Memory B cell (primary cell): ENCODE results near the gene GRM5.
A peak's percentile ranks its signal among the peaks of the same experiment; 100 is the strongest.

Experiments
- ATAC-seq: fragments of 150-1000 bp; cut with Tn5 transposase; 2 replicates; pipeline ENCODE4 v1.10.0; 2021; ENCODE audit warnings: low read depth, mild to moderate bottlenecking, moderate library complexity
- DNase-seq, 2 donors: peaks; one replicate each; pipeline ENCODE4 v3.0.0; 2022; ENCODE audit warnings: low spot score in 2 of 2
- H3K27ac Mint-ChIP-seq: one replicate; pipeline ENCODE4 v1.8.0; 2022; ENCODE audit warnings: mild to moderate bottlenecking, moderate library complexity, mixed read lengths
- H3K27me3 Mint-ChIP-seq: one replicate; pipeline ENCODE4 v1.8.0; 2022; ENCODE audit warnings: mixed read lengths
- H3K36me3 Mint-ChIP-seq: one replicate; pipeline ENCODE4 v1.8.0; 2022; ENCODE audit warnings: mild to moderate bottlenecking, mixed read lengths
- H3K4me1 Mint-ChIP-seq: one replicate; pipeline ENCODE4 v1.8.0; 2022; ENCODE audit warnings: mixed read lengths
- H3K4me3 Mint-ChIP-seq: one replicate; pipeline ENCODE4 v1.8.0; 2022; ENCODE audit warnings: mild to moderate bottlenecking, moderate library complexity, mixed read lengths
- H3K9me3 Mint-ChIP-seq: one replicate; pipeline ENCODE4 v1.8.0; 2022; ENCODE audit warnings: mixed read lengths

Gene GRM5

DNA sequence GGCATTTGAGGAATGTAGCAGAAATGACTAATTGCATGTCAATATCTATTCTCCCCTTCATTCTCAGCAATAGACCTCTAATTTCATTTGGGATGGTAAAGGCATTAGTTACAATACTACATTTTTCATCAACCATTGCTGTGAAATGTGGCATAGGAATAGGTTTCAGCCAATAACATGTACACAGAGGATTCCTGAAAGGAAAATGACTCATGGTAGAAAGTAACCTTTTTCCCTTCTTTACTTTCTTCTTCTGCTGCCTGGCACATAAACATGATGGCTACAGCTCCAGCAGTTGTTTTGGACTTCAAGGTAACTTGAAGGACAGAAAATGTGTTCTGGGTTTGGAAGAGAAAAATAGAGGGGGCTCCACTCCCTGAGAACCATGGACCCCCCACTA lies 496.4 kb downstream of the GRM5 start:
- Mint-ChIP-seq H3K27me3 (peaks cover 2% of the 10 kb centered on the region), H3K4me1 (no peaks in the 10 kb centered on the region), H3K27ac (no peak overlapping the region), H3K4me3 (no peak overlapping the region), H3K36me3 (no peaks in the 10 kb centered on the region), H3K9me3 (no peaks in the 10 kb centered on the region)
- DNase-seq, result no peak
- ATAC-seq, result no peak

DNA sequence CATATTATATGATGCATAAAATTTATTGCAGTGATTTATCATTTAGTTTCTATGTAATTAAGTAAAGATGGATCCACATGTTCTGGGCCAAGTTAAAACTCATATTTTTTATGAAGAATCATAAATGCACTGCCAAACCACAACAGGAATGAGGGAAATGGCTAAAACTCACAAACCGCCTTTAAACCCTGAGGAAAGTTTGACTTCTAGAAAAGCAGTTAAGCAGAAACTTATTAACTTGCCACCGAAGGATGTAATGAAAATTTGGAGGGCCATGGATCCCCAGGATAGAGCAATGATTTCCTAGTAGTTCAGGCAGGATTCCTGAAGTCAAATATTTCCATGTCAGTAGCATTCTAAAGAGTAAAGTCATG lies 510.0 kb downstream of the GRM5 start:
- no peak for DNase-seq
- Mint-ChIP-seq H3K36me3 (no peaks in the 10 kb centered on the region), H3K4me3 (no peak overlapping the region), H3K27ac (no peak overlapping the region), H3K9me3 (no peaks in the 10 kb centered on the region), H3K4me1 (no peaks in the 10 kb centered on the region), H3K27me3 (peaks cover 6% of the 10 kb centered on the region)
- no peak for ATAC-seq

- ATAC-seq (no peak), DNase-seq (no peak)
- Mint-ChIP-seq H3K27me3 (peaks cover 6% of the 10 kb centered on the region), H3K27ac (no peak overlapping the region), H3K4me3 (no peak overlapping the region), H3K4me1 (no peaks in the 10 kb centered on the region), H3K9me3 (no peaks in the 10 kb centered on the region), H3K36me3 (no peaks in the 10 kb centered on the region)
These were observed 510.6 kb downstream of the GRM5 start for GRCh38 chr11:88555018-88555828.

DNA sequence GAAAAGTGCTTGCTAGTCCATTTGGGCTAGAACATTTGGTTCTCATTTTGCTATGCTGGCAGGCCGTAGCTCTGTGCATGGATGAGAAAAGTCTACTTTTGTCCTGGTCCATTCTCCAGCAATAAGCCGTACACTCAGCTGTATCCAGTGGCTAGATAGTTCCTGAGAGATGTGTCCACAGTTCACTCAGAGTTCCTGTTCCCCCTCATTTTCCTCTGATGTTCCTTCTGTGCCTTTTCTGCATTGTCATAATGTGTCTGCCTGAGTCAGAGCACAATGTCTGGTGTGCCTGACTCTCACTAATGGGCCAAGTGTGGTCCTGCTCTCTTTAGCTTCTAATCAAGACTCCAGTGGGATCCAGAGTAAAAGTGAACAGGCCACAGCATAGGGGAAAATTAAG lies 512.6 kb downstream of the GRM5 start:
- no peak overlapping the region for H3K4me3 Mint-ChIP-seq
- DNase-seq, result no peak
- no peak for ATAC-seq
- no peak overlapping the region for H3K27ac Mint-ChIP-seq
- peaks cover 8% of the 10 kb centered on the region for H3K27me3 Mint-ChIP-seq
- H3K9me3 Mint-ChIP-seq, result no peaks in the 10 kb centered on the region
- H3K36me3 Mint-ChIP-seq, result no peaks in the 10 kb centered on the region
- no peaks in the 10 kb centered on the region for H3K4me1 Mint-ChIP-seq

DNA sequence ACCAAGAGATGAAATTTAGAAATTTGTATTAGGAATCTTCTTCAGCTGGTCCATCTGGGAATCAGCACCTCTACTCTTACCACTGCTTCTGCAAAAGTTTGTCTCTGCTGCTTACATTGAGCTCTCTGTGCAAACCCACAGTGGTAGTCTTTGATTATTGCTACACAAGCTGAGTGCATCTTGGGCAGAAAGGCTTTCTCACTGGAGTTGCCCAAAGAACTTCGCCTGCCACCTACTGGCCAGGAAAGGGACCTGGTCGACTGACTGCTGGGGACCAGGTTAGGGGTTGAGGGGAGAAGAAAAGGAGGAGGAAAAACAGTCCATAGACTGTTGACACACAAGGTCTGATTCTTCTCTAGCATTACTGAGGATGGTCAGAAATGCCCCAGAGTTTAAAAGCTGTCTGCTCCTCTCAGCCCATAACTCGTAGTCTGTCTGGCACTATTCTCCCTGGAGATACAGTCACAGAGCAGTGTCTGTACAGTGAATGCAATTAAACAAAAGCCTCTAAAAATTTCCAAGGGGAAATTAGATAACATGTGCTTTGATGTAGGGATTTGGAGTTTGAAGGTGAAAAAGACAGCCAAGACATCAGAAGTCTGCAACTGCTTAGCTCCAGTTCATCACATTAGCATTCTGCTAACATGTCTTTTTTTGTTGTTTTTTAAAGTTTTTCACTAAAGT lies 513.3 kb downstream of the GRM5 start:
- DNase-seq (peak; percentile 27 to 35), ATAC-seq (peak; percentile 42)
- no peaks in the 10 kb centered on the region for H3K36me3 Mint-ChIP-seq
- H3K4me3 Mint-ChIP-seq, result no peak overlapping the region
- H3K9me3 Mint-ChIP-seq, result no peaks in the 10 kb centered on the region
- no peaks in the 10 kb centered on the region for H3K4me1 Mint-ChIP-seq
- H3K27ac Mint-ChIP-seq, result no peak overlapping the region
- H3K27me3 Mint-ChIP-seq, result peaks cover 8% of the 10 kb centered on the region

GRCh38 chr11:88544656-88545280 lies 521.0 kb downstream of the GRM5 start:
- Mint-ChIP-seq H3K9me3 (no peaks in the 10 kb centered on the region), H3K4me1 (peaks cover 2% of the 10 kb centered on the region), H3K27ac (no peak overlapping the region)

DNA sequence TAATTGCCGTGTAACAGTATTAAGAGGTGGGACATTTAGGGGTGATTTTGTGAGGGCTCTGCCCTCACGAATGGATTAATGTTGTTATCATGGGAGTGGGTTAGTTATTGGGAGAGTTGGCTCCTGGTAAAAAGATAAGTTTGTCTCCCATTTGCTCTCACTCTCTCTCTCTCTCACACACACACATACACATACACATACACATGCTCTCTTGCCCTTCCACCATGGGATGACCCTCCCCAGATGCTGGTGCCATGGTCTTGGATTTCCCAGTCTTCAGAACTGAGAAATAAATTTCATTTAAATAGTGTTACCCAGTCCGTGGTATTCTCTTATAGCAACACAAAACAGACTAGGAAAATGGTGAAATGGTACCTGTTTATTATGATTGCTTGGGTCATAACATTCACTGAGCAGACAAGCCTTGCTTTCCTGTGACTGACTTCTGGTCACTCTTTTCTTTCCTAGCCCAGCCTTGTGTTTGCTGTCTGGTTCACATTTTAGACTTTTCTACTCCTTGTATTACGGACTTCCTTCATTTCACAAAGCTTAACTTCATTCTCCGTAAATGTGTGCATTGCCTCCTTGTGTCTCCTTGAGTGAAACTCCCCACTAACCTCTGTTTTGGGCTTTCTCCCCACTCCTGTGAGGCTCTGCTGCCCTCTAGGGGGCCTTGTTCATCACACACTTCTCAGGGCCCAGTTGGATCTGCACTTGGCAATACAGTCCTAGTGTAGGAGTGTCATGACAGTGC lies 521.7 kb downstream of the GRM5 start:
- Mint-ChIP-seq H3K27ac (no peak overlapping the region), H3K9me3 (no peaks in the 10 kb centered on the region), H3K27me3 (peaks cover 2% of the 10 kb centered on the region), H3K4me1 (peaks cover 2% of the 10 kb centered on the region), H3K4me3 (no peak overlapping the region), H3K36me3 (no peaks in the 10 kb centered on the region)
- peak; percentile 55 to 64 for DNase-seq
- ATAC-seq, result peak; percentile 78

More at GRCh38 chr11:88544656-88545280, 521.0 kb downstream of the GRM5 start:
- ATAC-seq, result no peak
- no peak for DNase-seq
- H3K27me3 Mint-ChIP-seq, result peaks cover 3% of the 10 kb centered on the region
- H3K36me3 Mint-ChIP-seq, result no peaks in the 10 kb centered on the region
- no peak overlapping the region for H3K4me3 Mint-ChIP-seq

- no peaks in the 10 kb centered on the region for H3K27me3 Mint-ChIP-seq
- DNase-seq (no peak), ATAC-seq (no peak)
- H3K36me3 Mint-ChIP-seq, result no peaks in the 10 kb centered on the region
- no peak overlapping the region for H3K27ac Mint-ChIP-seq
- no peaks in the 10 kb centered on the region for H3K9me3 Mint-ChIP-seq
- H3K4me3 Mint-ChIP-seq, result no peak overlapping the region
- peaks cover 2% of the 10 kb centered on the region for H3K4me1 Mint-ChIP-seq
These were observed 524.8 kb downstream of the GRM5 start for GRCh38 chr11:88541006-88541405.

DNA sequence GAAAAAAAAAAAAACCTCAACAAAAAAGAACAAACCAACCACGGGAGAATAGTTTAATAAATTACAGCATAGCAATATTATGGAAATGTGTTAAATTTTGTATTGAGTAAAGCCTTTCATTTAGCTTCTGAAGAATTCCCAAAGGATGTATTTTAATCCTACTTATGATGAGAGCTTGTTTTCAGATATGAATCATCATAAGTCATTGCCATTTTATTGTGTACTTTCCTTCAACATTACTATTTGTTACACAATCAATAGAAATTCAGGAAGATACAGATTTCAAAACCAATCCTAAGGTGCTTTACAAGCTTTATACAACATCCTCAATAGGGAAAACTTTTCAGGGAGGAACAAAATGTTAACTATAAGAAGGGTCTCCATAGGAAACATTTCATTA lies 527.7 kb downstream of the GRM5 start:
- Mint-ChIP-seq H3K4me1 (no peaks in the 10 kb centered on the region), H3K36me3 (no peaks in the 10 kb centered on the region), H3K27ac (no peak overlapping the region), H3K27me3 (peaks cover 2% of the 10 kb centered on the region), H3K9me3 (no peaks in the 10 kb centered on the region), H3K4me3 (no peak overlapping the region)
- no peak for ATAC-seq
- DNase-seq, result no peak

DNA sequence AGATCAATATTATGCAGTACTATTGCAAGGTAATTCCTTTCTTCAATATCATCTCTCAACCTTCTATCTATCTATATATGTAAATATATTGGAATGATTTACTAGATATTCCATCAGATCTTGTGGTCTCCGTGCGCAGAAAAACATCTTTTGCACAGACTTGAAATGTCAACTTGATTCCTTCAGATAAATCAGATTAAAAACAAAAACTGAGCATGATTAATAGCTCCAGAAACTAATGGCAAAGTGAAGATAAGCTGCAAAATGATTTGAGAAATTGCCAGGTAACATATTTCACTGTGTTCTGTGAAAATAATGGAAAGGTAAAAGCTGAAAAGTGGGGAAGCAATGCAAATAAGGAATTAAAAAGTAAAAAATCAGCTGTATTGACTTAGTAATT lies 528.2 kb downstream of the GRM5 start:
- DNase-seq, result no peak
- peaks cover 5% of the 10 kb centered on the region for H3K27me3 Mint-ChIP-seq
- no peak overlapping the region for H3K27ac Mint-ChIP-seq
- no peaks in the 10 kb centered on the region for H3K4me1 Mint-ChIP-seq
- no peak overlapping the region for H3K4me3 Mint-ChIP-seq
- H3K36me3 Mint-ChIP-seq, result no peaks in the 10 kb centered on the region
- no peak for ATAC-seq
- H3K9me3 Mint-ChIP-seq, result no peaks in the 10 kb centered on the region

- DNase-seq (no peak), ATAC-seq (no peak)
- H3K27me3 Mint-ChIP-seq, result peaks cover 5% of the 10 kb centered on the region
- no peak overlapping the region for H3K4me3 Mint-ChIP-seq
- H3K27ac Mint-ChIP-seq, result no peak overlapping the region
- H3K36me3 Mint-ChIP-seq, result no peaks in the 10 kb centered on the region
- no peaks in the 10 kb centered on the region for H3K4me1 Mint-ChIP-seq
- no peaks in the 10 kb centered on the region for H3K9me3 Mint-ChIP-seq
These were observed 529.0 kb downstream of the GRM5 start for GRCh38 chr11:88536616-88537265.

DNA sequence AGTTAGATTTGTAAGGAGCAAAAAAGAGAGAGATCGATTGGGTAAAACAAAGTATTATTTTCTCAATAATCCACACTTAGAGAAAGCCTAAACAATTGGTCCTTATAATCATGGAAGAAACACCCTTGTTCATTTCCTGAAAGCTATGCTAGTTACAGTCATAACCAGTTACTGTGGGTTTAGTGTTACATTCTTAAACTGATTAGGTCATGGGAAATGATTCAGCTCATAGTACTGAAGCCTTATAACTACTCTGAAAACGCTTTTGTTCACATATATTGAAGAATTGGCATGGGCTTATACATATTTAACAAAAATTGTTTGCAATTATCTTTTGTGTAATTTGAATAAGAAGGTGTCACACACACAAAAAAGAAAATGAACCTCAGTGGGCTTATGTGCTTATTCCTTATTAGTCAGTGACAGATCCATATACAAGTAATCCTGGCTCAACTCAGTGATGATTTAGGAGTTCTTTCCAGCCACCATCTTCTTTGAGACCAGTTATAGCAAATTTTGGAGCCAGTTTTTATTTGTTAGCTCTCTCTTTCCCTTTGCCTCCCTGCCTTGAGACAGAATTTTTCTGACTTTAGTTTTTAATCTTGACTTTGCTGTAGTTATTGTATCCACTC lies 529.8 kb downstream of the GRM5 start:
- DNase-seq, result no peak
- H3K36me3 Mint-ChIP-seq, result no peaks in the 10 kb centered on the region
- no peak overlapping the region for H3K27ac Mint-ChIP-seq
- peaks cover 6% of the 10 kb centered on the region for H3K27me3 Mint-ChIP-seq
- no peaks in the 10 kb centered on the region for H3K4me1 Mint-ChIP-seq
- no peak overlapping the region for H3K4me3 Mint-ChIP-seq
- no peaks in the 10 kb centered on the region for H3K9me3 Mint-ChIP-seq
- no peak for ATAC-seq

GRCh38 chr11:88535266-88535665 lies 530.5 kb downstream of the GRM5 start:
- Mint-ChIP-seq H3K9me3 (no peaks in the 10 kb centered on the region), H3K27me3 (peaks cover 7% of the 10 kb centered on the region), H3K4me3 (no peak overlapping the region), H3K4me1 (no peaks in the 10 kb centered on the region), H3K27ac (no peak overlapping the region), H3K36me3 (no peaks in the 10 kb centered on the region)
- DNase-seq (no peak), ATAC-seq (no peak)
